Measurements from ENCODE around the gene KANTR. TPM values are rescaled to one million over a fixed set of nuclear protein-coding genes. Genes with fewer than 3 reads are reported as not detected.

The KANTR gene
- total and polyA plus RNA-seq, 2 donors (not counting 3 experiments of a cell fraction or from before 2014, with no cell fraction given) = 3.1 to 9.8 TPM

GRCh38 chrX:53077207-53078197, 16.4 kb upstream of the KANTR start:
- TF ChIP-seq GATA2 (IDR thresholded peaks at IDR 0.05; ENCODE audit: insufficient read depth, insufficient read length, low read depth, low read length) (no peak), EZH2 (IDR thresholded peaks at IDR 0.05; ENCODE audit: borderline replicate concordance, low read depth, low read length, severe bottlenecking) (no peak), POLR2A (IDR thresholded peaks at IDR 0.05; ENCODE audit: low read depth, low read length) (no peak), POLR2AphosphoS5 (IDR thresholded peaks at IDR 0.05; ENCODE audit: insufficient read depth, low read depth, low read length) (no peak), FOS (IDR thresholded peaks at IDR 0.05; ENCODE audit: borderline replicate concordance, insufficient read depth, low read length) (no peak), JUN (IDR thresholded peaks at IDR 0.05; ENCODE audit: borderline replicate concordance, insufficient read depth, insufficient read length, low read depth) (no peak), CTCF (IDR thresholded peaks at IDR 0.05; ENCODE audit: extremely low read depth in 1 of 2, insufficient read depth in 1 of 2, low read depth in 1 of 2, low read length in 2 of 2) (no peak), MYC (IDR thresholded peaks at IDR 0.05; ENCODE audit: low read depth, low read length) (no peak)
- TF ChIP-seq, protein P1, sequence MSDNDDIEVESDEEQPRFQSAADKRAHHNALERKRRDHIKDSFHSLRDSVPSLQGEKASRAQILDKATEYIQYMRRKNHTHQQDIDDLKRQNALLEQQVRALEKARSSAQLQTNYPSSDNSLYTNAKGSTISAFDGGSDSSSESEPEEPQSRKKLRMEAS (IDR thresholded peaks at IDR 0.05; ENCODE audit: insufficient read depth, insufficient read length) = no peak
- CTCF ChIA-PET = no interaction called here

More at GRCh38 chrX:53077207-53078197, 16.4 kb upstream of the KANTR start:
- dilution Hi-C loops (cut with MboI; ENCODE audit: extremely low pct_ligation_motif_present, low sequenced_read_pairs) (no loop called here), intact Hi-C loops (cut with micrococcal nuclease) (no loop called here)
- no peak overlapping the region for H3K4me2 ChIP-seq (ENCODE audit: insufficient read depth, low read length)
- H3K4me3 ChIP-seq (replicated peaks in 1 of 3; ENCODE audit: insufficient read depth in 1 of 3, low read depth in 1 of 3, low read length in 3 of 3) = no peak overlapping the region
- no peaks in the 10 kb centered on the region for H3K9me1 ChIP-seq (replicated peaks; ENCODE audit: control insufficient read depth, extremely low read depth, insufficient read depth, low read length)
- POLR2A ChIA-PET = no interaction called here
- BruUV-seq (replicated peaks) = no TSS peak
- H3K9ac ChIP-seq (replicated peaks; ENCODE audit: extremely low read depth, insufficient read depth, low read length) = no peak overlapping the region
- no peaks in the 10 kb centered on the region for H3K27me3 ChIP-seq (ENCODE audit: control insufficient read depth in 2 of 2, insufficient read depth in 2 of 2, low read length in 2 of 2)
- H3K9me3 ChIP-seq (replicated peaks; ENCODE audit: control insufficient read depth, insufficient read depth, low read length) = no peaks in the 10 kb centered on the region
- H3K4me1 ChIP-seq (ENCODE audit: control insufficient read depth, extremely low read depth, insufficient read depth, low read length) = peaks cover 3% of the 10 kb centered on the region
- H3K27ac ChIP-seq (ENCODE audit: insufficient read depth, low read depth, low read length) = no peak overlapping the region
- FAIRE-seq (no peak), DNase-seq (ENCODE audit: low read depth, low spot score) (no peak)
- H2AFZ ChIP-seq (ENCODE audit: low read depth, low read length) = no peak overlapping the region
- peaks cover 0 to 3% of the 10 kb centered on the region in 2 experiments for H3K36me3 ChIP-seq (ENCODE audit: control insufficient read depth in 2 of 2, extremely low read depth in 1 of 2, insufficient read depth in 2 of 2, low read length in 2 of 2)
- no peaks in the 10 kb centered on the region for H4K20me1 ChIP-seq (replicated peaks; ENCODE audit: control insufficient read depth, extremely low read depth, insufficient read depth, low read length)
- no peaks in the 10 kb centered on the region for H3K79me2 ChIP-seq (ENCODE audit: control insufficient read depth, insufficient read depth, low read length)
